ENCODE measurements around the gene MT2A.

MT2A gene

DNA sequence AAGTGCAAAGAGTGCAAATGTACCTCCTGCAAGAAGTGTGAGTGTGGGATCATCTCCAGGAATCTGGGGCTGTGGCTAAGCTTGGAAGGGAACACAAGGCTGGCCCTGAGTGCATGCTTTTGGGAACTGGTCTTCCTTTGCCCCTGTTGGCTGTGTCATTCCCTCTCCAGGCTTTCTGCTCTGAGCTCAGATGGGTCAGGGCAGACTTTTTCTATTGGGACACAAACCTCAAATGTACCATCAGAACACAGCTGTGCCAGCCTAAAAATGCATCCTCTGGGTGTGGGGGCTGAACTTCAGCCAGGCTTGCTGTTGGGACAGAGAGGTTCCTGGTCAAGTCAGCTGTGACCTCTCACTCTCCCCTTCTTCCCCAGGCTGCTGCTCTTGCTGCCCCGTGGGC lies 44.2 kb downstream of the MT2A start:
- H3K36me3 ChIP-seq (ENCODE audit: control insufficient read depth, insufficient read depth, low read length), result no peaks in the 10 kb centered on the region
- H3K4me1 ChIP-seq (ENCODE audit: control insufficient read depth, insufficient read depth, low read length), result no peaks in the 10 kb centered on the region
- no peak overlapping the region for H3K9ac ChIP-seq (ENCODE audit: low read length)
- H3K27me3 ChIP-seq (ENCODE audit: control insufficient read depth, insufficient read depth, low read length), result peaks cover 3% of the 10 kb centered on the region
- no peak overlapping the region for H3K27ac ChIP-seq (ENCODE audit: low read depth, low read length)
- no peak overlapping the region for H3K4me3 ChIP-seq (ENCODE audit: low read length)

DNA sequence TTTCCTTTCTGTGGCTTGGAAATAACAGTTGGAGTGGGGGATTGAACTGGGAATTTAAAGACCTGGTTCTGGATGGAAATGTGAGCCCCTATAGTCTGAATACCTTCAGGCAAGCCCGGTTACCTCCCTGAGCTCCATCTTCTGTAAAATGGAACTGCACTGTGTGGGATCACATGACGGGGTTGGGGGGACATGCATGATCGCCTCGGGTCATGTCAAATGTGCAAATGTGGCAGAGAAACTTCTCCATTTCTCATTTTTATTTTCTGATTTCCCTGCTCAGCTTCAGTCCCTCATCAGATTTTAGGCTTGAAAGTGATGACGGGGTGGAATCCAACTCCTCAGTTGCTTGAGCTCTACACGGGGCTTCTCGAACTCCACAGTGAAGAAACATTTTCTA lies 44.8 kb downstream of the MT2A start:
- H3K4me3 ChIP-seq (ENCODE audit: low read length), result no peak overlapping the region
- H3K27me3 ChIP-seq (ENCODE audit: control insufficient read depth, insufficient read depth, low read length), result peaks cover 3% of the 10 kb centered on the region
- no peak overlapping the region for H3K27ac ChIP-seq (ENCODE audit: low read depth, low read length)
- H3K4me1 ChIP-seq (ENCODE audit: control insufficient read depth, insufficient read depth, low read length), result peaks cover 3% of the 10 kb centered on the region
- H3K36me3 ChIP-seq (ENCODE audit: control insufficient read depth, insufficient read depth, low read length), result no peaks in the 10 kb centered on the region
- no peak overlapping the region for H3K9ac ChIP-seq (ENCODE audit: low read length)

DNA sequence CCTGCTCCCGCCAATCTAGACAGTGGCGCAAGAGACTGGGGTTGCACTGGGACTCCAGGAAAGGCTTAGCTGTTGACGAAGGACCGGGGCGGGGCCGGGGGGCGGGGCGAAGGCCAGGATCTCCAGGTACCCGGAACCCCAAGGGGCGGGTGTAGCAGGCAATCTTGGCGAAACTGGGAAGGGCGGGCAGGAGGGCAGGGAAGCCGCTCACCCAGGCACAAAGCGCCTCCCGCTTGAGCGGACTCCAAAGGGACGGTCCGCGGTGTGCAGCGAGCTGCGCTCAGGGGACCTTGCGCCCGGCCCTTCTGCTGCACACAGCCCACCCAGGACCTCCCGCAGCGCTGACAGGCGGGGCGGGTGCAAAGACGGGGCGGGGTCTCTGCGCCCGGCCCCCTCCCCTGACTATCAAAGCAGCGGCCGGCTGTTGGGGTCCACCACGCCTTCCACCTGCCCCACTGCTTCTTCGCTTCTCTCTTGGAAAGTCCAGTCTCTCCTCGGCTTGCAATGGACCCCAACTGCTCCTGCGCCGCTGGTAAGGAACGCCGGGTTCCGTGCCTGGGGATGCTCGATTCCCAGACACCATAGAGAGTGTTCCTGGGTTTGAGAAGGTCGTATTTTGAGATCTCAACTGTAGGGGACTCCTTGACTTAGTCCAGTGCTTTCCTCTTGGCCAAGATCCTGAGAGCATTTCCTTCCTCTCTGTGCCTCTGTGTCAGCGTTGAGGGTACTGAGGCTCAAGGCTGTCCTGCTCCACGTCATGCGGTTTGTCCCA lies 49.4 kb downstream of the MT2A start, which contains the start of gene MT1F:
Gene MT1F (plus strand): TSS at position 405 of the 772 bp plus-strand sequence. CDS start 100 bp downstream, at position 505.
- H3K4me1 ChIP-seq (ENCODE audit: control insufficient read depth, insufficient read depth, low read length), result peaks cover 3% of the 10 kb centered on the region
- peaks cover 3% of the 10 kb centered on the region for H3K27me3 ChIP-seq (ENCODE audit: control insufficient read depth, insufficient read depth, low read length)
- H3K4me3 ChIP-seq (ENCODE audit: low read length), result peak within 1 kb of the TSS; percentile 60
- no peak within 1 kb of the TSS for H3K27ac ChIP-seq (ENCODE audit: low read depth, low read length)
- no peaks in the 10 kb centered on the region for H3K36me3 ChIP-seq (ENCODE audit: control insufficient read depth, insufficient read depth, low read length)
- H3K9ac ChIP-seq (ENCODE audit: low read length), result peak within 1 kb of the TSS; percentile 33

DNA sequence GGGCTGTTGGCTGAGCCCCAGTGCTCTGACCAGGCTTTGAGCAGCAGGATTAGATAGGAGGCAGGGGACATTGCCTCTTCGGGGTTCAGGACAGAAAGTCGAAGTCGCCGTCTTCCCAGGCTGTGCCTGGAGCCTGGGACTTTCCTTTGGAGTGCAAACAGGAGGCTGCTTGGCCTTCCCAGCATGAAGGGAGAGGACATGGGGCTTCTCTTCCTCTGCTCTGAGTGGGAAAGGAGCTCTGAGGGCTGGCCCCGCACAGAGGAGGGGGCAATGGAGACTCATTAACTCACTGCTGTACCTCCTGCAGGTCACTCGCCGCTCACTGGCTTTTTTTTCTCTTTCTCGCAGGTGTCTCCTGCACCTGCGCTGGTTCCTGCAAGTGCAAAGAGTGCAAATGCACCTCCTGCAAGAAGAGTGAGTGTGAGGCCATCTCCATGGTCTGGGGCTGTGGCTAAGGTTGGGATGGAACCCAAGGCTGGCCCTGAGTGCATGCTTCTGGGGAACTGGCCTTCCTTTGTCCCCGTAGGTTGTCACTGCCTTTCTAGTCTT lies 50.0 kb downstream of the MT2A start:
- Histone ChIP-seq H3K4me3 (ENCODE audit: low read length) (peak overlapping the region; percentile 60), H3K4me1 (ENCODE audit: control insufficient read depth, insufficient read depth, low read length) (peaks cover 3% of the 10 kb centered on the region), H3K9ac (ENCODE audit: low read length) (peak overlapping the region; percentile 33), H3K27me3 (ENCODE audit: control insufficient read depth, insufficient read depth, low read length) (peaks cover 7% of the 10 kb centered on the region), H3K36me3 (ENCODE audit: control insufficient read depth, insufficient read depth, low read length) (no peaks in the 10 kb centered on the region), H3K27ac (ENCODE audit: low read depth, low read length) (no peak overlapping the region)
